ENCODE measurements around the gene OR52K1. TPM values are rescaled to one million over a fixed set of nuclear protein-coding genes. Genes with fewer than 3 reads are reported as not detected.

OR52K1 gene
- total RNA-seq, 2 donors from 2014 or later, result not detected

DNA sequence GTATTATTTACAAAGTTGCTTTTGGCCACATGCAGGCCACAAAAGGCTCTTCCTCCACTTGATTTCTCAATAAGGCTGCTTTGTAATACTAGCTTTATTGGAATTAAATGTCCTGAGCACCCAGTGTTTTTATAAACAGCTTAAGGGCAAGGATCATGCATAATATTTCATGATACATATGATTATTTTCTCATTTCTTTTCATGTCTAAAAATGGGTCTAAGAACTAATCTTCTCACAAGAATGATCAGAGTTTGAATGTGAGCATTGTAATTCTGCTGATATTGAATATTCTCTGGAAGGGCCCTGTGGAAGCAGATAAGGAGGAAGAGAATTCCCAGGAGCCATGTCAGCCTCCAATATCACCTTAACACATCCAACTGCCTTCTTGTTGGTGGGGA, 33.5 kb upstream of the OR52K1 start, which contains the start of gene OR52K2:
Gene OR52K2, plus strand, starts transcription at position 301 of the 400 bp plus-strand sequence. Its CDS starts 45 bp downstream, at position 346.
- no peak for TF ChIP-seq CTCF (IDR thresholded peaks at IDR 0.05)
- Histone ChIP-seq H3K4me3 (no peak within 1 kb of the TSS), H3K27me3 (no peaks in the 10 kb centered on the region), H3K27ac (no peak within 1 kb of the TSS), H3K4me1 (no peaks in the 10 kb centered on the region), H3K9ac (ENCODE audit: low read depth in 2 of 2, low read length in 2 of 2) (no peak within 1 kb of the TSS), H3K36me3 (no peaks in the 10 kb centered on the region), H3K9me3 (no peaks in the 10 kb centered on the region)
- intact Hi-C loops (cut with DNase I), result no loop called here
- no peak for DNase-seq

GRCh38 chr11:4453118-4453517, 29.3 kb upstream of the OR52K1 start:
- Histone ChIP-seq H3K27me3 (no peaks in the 10 kb centered on the region), H3K9ac (ENCODE audit: low read depth in 2 of 2, low read length in 2 of 2) (no peak overlapping the region), H3K9me3 (no peaks in the 10 kb centered on the region), H3K4me3 (no peak overlapping the region), H3K36me3 (no peaks in the 10 kb centered on the region), H3K27ac (no peak overlapping the region), H3K4me1 (no peaks in the 10 kb centered on the region)
- intact Hi-C loops (cut with DNase I), result no loop called here
- DNase-seq, result no peak
- no peak for TF ChIP-seq CTCF (IDR thresholded peaks at IDR 0.05)

GRCh38 chr11:4454021-4454420, 28.4 kb upstream of the OR52K1 start:
- Histone ChIP-seq H3K27ac (no peak overlapping the region), H3K4me3 (no peak overlapping the region), H3K27me3 (no peaks in the 10 kb centered on the region), H3K4me1 (no peaks in the 10 kb centered on the region), H3K36me3 (no peaks in the 10 kb centered on the region), H3K9me3 (no peaks in the 10 kb centered on the region), H3K9ac (ENCODE audit: low read depth in 2 of 2, low read length in 2 of 2) (no peak overlapping the region)
- TF ChIP-seq CTCF (IDR thresholded peaks at IDR 0.05), result no peak
- intact Hi-C loops (cut with DNase I), result no loop called here
- DNase-seq, result no peak

DNA sequence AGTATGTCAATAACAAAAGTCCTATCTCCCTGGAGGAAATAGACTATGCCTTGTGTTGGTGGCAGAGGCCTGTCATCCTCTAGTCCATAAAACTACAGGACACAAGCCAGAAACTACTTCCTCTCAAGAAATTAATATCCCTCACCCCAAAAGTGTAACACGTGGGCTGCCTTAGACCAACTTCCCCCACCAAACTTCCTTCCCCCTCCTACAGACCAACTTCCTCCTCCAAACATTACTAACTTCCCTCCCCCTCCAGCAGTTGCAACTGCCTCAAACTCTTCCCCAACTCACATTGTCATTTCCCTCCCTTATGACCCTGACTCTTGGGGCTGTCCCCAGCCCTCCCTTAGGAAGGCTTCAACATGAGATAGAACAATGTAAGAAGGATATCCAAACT, 27.0 kb upstream of the OR52K1 start:
- H3K9ac ChIP-seq (ENCODE audit: low read depth in 2 of 2, low read length in 2 of 2), result no peak overlapping the region
- no peak overlapping the region for H3K27ac ChIP-seq
- no peaks in the 10 kb centered on the region for H3K4me1 ChIP-seq
- TF ChIP-seq CTCF (IDR thresholded peaks at IDR 0.05), result no peak
- no peaks in the 10 kb centered on the region for H3K9me3 ChIP-seq
- intact Hi-C loops (cut with DNase I), result no loop called here
- no peak overlapping the region for H3K4me3 ChIP-seq
- no peaks in the 10 kb centered on the region for H3K36me3 ChIP-seq
- DNase-seq, result no peak
- no peaks in the 10 kb centered on the region for H3K27me3 ChIP-seq

GRCh38 chr11:4459500-4459899, 22.9 kb upstream of the OR52K1 start:
- no peaks in the 10 kb centered on the region for H3K36me3 ChIP-seq
- no peak for TF ChIP-seq CTCF (IDR thresholded peaks at IDR 0.05)
- H3K4me1 ChIP-seq, result no peaks in the 10 kb centered on the region
- no peak overlapping the region for H3K27ac ChIP-seq
- no peak overlapping the region for H3K9ac ChIP-seq (ENCODE audit: low read depth in 2 of 2, low read length in 2 of 2)
- H3K4me3 ChIP-seq, result no peak overlapping the region
- peak; percentile 24 for DNase-seq
- H3K9me3 ChIP-seq, result no peaks in the 10 kb centered on the region
- H3K27me3 ChIP-seq, result no peaks in the 10 kb centered on the region
- intact Hi-C loops (cut with DNase I), result no loop called here

GRCh38 chr11:4460151-4460550, 22.3 kb upstream of the OR52K1 start:
- Histone ChIP-seq H3K36me3 (no peaks in the 10 kb centered on the region), H3K4me1 (no peaks in the 10 kb centered on the region), H3K27me3 (no peaks in the 10 kb centered on the region), H3K9me3 (no peaks in the 10 kb centered on the region), H3K4me3 (no peak overlapping the region), H3K27ac (no peak overlapping the region), H3K9ac (ENCODE audit: low read depth in 2 of 2, low read length in 2 of 2) (no peak overlapping the region)
- DNase-seq, result no peak
- no peak for TF ChIP-seq CTCF (IDR thresholded peaks at IDR 0.05)
- intact Hi-C loops (cut with DNase I), result no loop called here
